T-helper 1 cell treated with Interleukin-12 subunit alpha and Interleukin-12 subunit beta and Interleukin-4 antibody, amounts not matched to agents 30 μg/mL and 1 μg/mL, for 36 hours (primary cell): Measurements from ENCODE around the gene MYO7A.

Source experiments
- H3K27ac Mint-ChIP-seq: one replicate; pipeline ENCODE4 v1.8.0; 2021; ENCODE audit warnings: mild to moderate bottlenecking, mixed read lengths
- H3K27me3 Mint-ChIP-seq: one replicate; pipeline ENCODE4 v1.8.0; 2021; ENCODE audit warnings: low read depth, mixed read lengths
- H3K36me3 Mint-ChIP-seq: one replicate; pipeline ENCODE4 v1.8.0; 2021; ENCODE audit warnings: low read depth, mixed read lengths
- H3K4me1 Mint-ChIP-seq: one replicate; pipeline ENCODE4 v1.8.0; 2021; ENCODE audit warnings: low read depth, mixed read lengths
- H3K4me3 Mint-ChIP-seq: one replicate; pipeline ENCODE4 v1.8.0; 2021; ENCODE audit warnings: mild to moderate bottlenecking, moderate library complexity, mixed read lengths
- H3K9me3 Mint-ChIP-seq: one replicate; pipeline ENCODE4 v1.8.0; 2021; ENCODE audit warnings: mixed read lengths

Gene MYO7A

GRCh38 chr11:77127920-77128691, at the start of gene MYO7A:
TSS of gene MYO7A (plus strand) at chr11:77128246. CDS start at chr11:77130635, 2,389 bp downstream.
- Mint-ChIP-seq H3K36me3 (no peaks in the 10 kb centered on the region), H3K4me3 (peak within 1 kb of the TSS; percentile 70), H3K27me3 (peaks cover 15% of the 10 kb centered on the region), H3K4me1 (peaks cover 2% of the 10 kb centered on the region), H3K27ac (no peak within 1 kb of the TSS), H3K9me3 (no peaks in the 10 kb centered on the region)

- Mint-ChIP-seq H3K4me3 (no peak overlapping the region), H3K27ac (no peak overlapping the region), H3K36me3 (no peaks in the 10 kb centered on the region), H3K4me1 (peaks cover 10% of the 10 kb centered on the region), H3K27me3 (peaks cover 22% of the 10 kb centered on the region), H3K9me3 (no peaks in the 10 kb centered on the region)
Observed at GRCh38 chr11:77079666-77080065, 48.4 kb upstream of the MYO7A start.

- Mint-ChIP-seq H3K4me3 (no peak overlapping the region), H3K9me3 (no peaks in the 10 kb centered on the region), H3K36me3 (no peaks in the 10 kb centered on the region), H3K27ac (no peak overlapping the region), H3K27me3 (peaks cover 22% of the 10 kb centered on the region), H3K4me1 (peaks cover 10% of the 10 kb centered on the region)
Observed at GRCh38 chr11:77080643-77081210, 47.3 kb upstream of the MYO7A start.

GRCh38 chr11:77081381-77081851, 46.6 kb upstream of the MYO7A start:
- peaks cover 10% of the 10 kb centered on the region for H3K4me1 Mint-ChIP-seq
- no peak overlapping the region for H3K4me3 Mint-ChIP-seq
- H3K36me3 Mint-ChIP-seq = no peaks in the 10 kb centered on the region
- peaks cover 20% of the 10 kb centered on the region for H3K27me3 Mint-ChIP-seq
- no peak overlapping the region for H3K27ac Mint-ChIP-seq
- no peaks in the 10 kb centered on the region for H3K9me3 Mint-ChIP-seq

GRCh38 chr11:77081976-77082836, 45.8 kb upstream of the MYO7A start:
- Mint-ChIP-seq H3K27me3 (peaks cover 17% of the 10 kb centered on the region), H3K36me3 (no peaks in the 10 kb centered on the region), H3K9me3 (no peaks in the 10 kb centered on the region), H3K4me3 (peak overlapping the region; percentile 76), H3K27ac (peak overlapping the region; percentile 95), H3K4me1 (peaks cover 10% of the 10 kb centered on the region)

- H3K36me3 Mint-ChIP-seq = no peaks in the 10 kb centered on the region
- peak overlapping the region; percentile 95 for H3K27ac Mint-ChIP-seq
- H3K9me3 Mint-ChIP-seq = no peaks in the 10 kb centered on the region
- H3K4me1 Mint-ChIP-seq = peaks cover 10% of the 10 kb centered on the region
- peak overlapping the region; percentile 76 for H3K4me3 Mint-ChIP-seq
- H3K27me3 Mint-ChIP-seq = peaks cover 13% of the 10 kb centered on the region
Observed at GRCh38 chr11:77082838-77083565, 45.0 kb upstream of the MYO7A start.

GRCh38 chr11:77083566-77084245, 44.3 kb upstream of the MYO7A start:
- H3K36me3 Mint-ChIP-seq = no peaks in the 10 kb centered on the region
- H3K9me3 Mint-ChIP-seq = no peaks in the 10 kb centered on the region
- peak overlapping the region; percentile 52 for H3K27ac Mint-ChIP-seq
- H3K4me1 Mint-ChIP-seq = peaks cover 10% of the 10 kb centered on the region
- no peak overlapping the region for H3K4me3 Mint-ChIP-seq
- H3K27me3 Mint-ChIP-seq = peaks cover 6% of the 10 kb centered on the region

GRCh38 chr11:77084581-77085191, 43.4 kb upstream of the MYO7A start:
- Mint-ChIP-seq H3K36me3 (no peaks in the 10 kb centered on the region), H3K4me1 (peaks cover 10% of the 10 kb centered on the region), H3K4me3 (no peak overlapping the region), H3K27ac (no peak overlapping the region), H3K27me3 (no peaks in the 10 kb centered on the region), H3K9me3 (no peaks in the 10 kb centered on the region)

- Mint-ChIP-seq H3K36me3 (no peaks in the 10 kb centered on the region), H3K4me1 (peaks cover 10% of the 10 kb centered on the region), H3K9me3 (no peaks in the 10 kb centered on the region), H3K27me3 (no peaks in the 10 kb centered on the region), H3K27ac (no peak overlapping the region), H3K4me3 (no peak overlapping the region)
Observed at GRCh38 chr11:77085652-77086051, 42.4 kb upstream of the MYO7A start.

- no peaks in the 10 kb centered on the region for H3K36me3 Mint-ChIP-seq
- no peak overlapping the region for H3K27ac Mint-ChIP-seq
Observed at GRCh38 chr11:77086521-77087472, 41.2 kb upstream of the MYO7A start.

GRCh38 chr11:77087723-77088225, 40.3 kb upstream of the MYO7A start:
- Mint-ChIP-seq H3K36me3 (no peaks in the 10 kb centered on the region), H3K27me3 (no peaks in the 10 kb centered on the region), H3K4me3 (no peak overlapping the region), H3K9me3 (no peaks in the 10 kb centered on the region), H3K27ac (no peak overlapping the region), H3K4me1 (peaks cover 5% of the 10 kb centered on the region)

More at GRCh38 chr11:77086521-77087472, 41.2 kb upstream of the MYO7A start:
- Mint-ChIP-seq H3K27me3 (no peaks in the 10 kb centered on the region), H3K4me3 (no peak overlapping the region), H3K4me1 (peaks cover 13% of the 10 kb centered on the region), H3K9me3 (no peaks in the 10 kb centered on the region)

- no peaks in the 10 kb centered on the region for H3K9me3 Mint-ChIP-seq
- H3K27ac Mint-ChIP-seq = no peak overlapping the region
- H3K27me3 Mint-ChIP-seq = no peaks in the 10 kb centered on the region
- no peaks in the 10 kb centered on the region for H3K36me3 Mint-ChIP-seq
- H3K4me1 Mint-ChIP-seq = peaks cover 3% of the 10 kb centered on the region
- no peak overlapping the region for H3K4me3 Mint-ChIP-seq
Observed at GRCh38 chr11:77088236-77089003, 39.6 kb upstream of the MYO7A start.
